ENCODE measurements around the gene UBE2Z. TPM values are rescaled to one million over a fixed set of nuclear protein-coding genes. Genes with fewer than 3 reads are reported as not detected.

Gene UBE2Z
- total RNA-seq, 1 experiment from 2014 or later, result 119 TPM

GRCh38 chr17:48871035-48871550, 37.1 kb upstream of the UBE2Z start:
- H3K9me2 ChIP-seq (ENCODE audit: insufficient read depth), result no peaks in the 10 kb centered on the region
- H3K9ac ChIP-seq (ENCODE audit: low read length), result no peak overlapping the region
- H3K79me2 ChIP-seq (ENCODE audit: insufficient read depth, low read length), result no peaks in the 10 kb centered on the region
- H3K36me3 ChIP-seq (ENCODE audit: control insufficient read depth in 1 of 2, insufficient read depth in 2 of 2, low read length in 2 of 2), result no peaks in the 10 kb centered on the region
- H4K20me1 ChIP-seq (ENCODE audit: insufficient read depth), result no peaks in the 10 kb centered on the region
- ATAC-seq (no peak), DNase-seq (ENCODE audit: low read depth, low spot score) (no peak)
- no peak overlapping the region for H3K4me2 ChIP-seq (ENCODE audit: low read length)
- no peak overlapping the region for H3K27ac ChIP-seq (ENCODE audit: low read depth, low read length)
- intact Hi-C loops (cut with micrococcal nuclease), result loop anchor here (10.0 kb wide), 1 partner anchor 716 kb away; no protein-coding TSS in a partner anchor
- no TSS peak for BruUV-seq (replicated peaks)
- no peak overlapping the region for H2AFZ ChIP-seq (ENCODE audit: low read depth, low read length, poor library complexity, severe bottlenecking)
- H3K4me3 ChIP-seq (replicated peaks in 1 of 2; ENCODE audit: low read depth in 1 of 2, low read length in 2 of 2), result no peak overlapping the region
- TF ChIP-seq TCF7L2 (IDR thresholded peaks at IDR 0.05; ENCODE audit: borderline replicate concordance, extremely low read depth, insufficient read depth, insufficient read length) (no peak), ZBTB33 (IDR thresholded peaks at IDR 0.05; ENCODE audit: extremely low read depth, insufficient replicate concordance, low read length) (no peak), EZH2 (IDR thresholded peaks at IDR 0.05) (no peak), ELF1 (IDR thresholded peaks at IDR 0.05; ENCODE audit: borderline replicate concordance, low read depth) (no peak), ZFX (IDR thresholded peaks at IDR 0.05) (no peak), JUND (IDR thresholded peaks at IDR 0.05) (no peak), CTCF (IDR thresholded peaks at IDR 0.05 in 2 of 3, conservative IDR thresholded peaks at IDR 0.05 in 1 of 3; ENCODE audit: borderline replicate concordance in 1 of 3, insufficient read depth in 1 of 3, low read depth in 2 of 3, low read length in 2 of 3) (no peak), POLR2AphosphoS5 (IDR thresholded peaks at IDR 0.05; ENCODE audit: low read depth, low read length) (no peak), RAD21 (IDR thresholded peaks at IDR 0.05; ENCODE audit: low read depth) (no peak), EZH2phosphoT487 (IDR thresholded peaks at IDR 0.05; ENCODE audit: borderline replicate concordance) (no peak), SIN3A (IDR thresholded peaks at IDR 0.05; ENCODE audit: low read depth) (no peak), CBX3 (IDR thresholded peaks at IDR 0.05; ENCODE audit: low read depth) (no peak), CEBPB (IDR thresholded peaks at IDR 0.05; ENCODE audit: low read depth) (no peak), ZNF274 (IDR thresholded peaks at IDR 0.05; ENCODE audit: low read depth, low read length) (no peak), SP1 (IDR thresholded peaks at IDR 0.05; ENCODE audit: low read depth) (no peak), EGR1 (IDR thresholded peaks at IDR 0.05; ENCODE audit: low read depth) (no peak), SRF (IDR thresholded peaks at IDR 0.05; ENCODE audit: low read depth) (no peak), FOSL1 (IDR thresholded peaks at IDR 0.05; ENCODE audit: low read depth) (no peak), REST (IDR thresholded peaks at IDR 0.05; ENCODE audit: low read depth) (no peak), MAX (IDR thresholded peaks at IDR 0.05) (no peak)
- peaks cover 6 to 8% of the 10 kb centered on the region in 2 experiments; a peak in 2 of 4 replicates for H3K4me1 ChIP-seq (ENCODE audit: control insufficient read depth in 1 of 2, insufficient read depth in 2 of 2, low read length in 2 of 2)
- H3K9me3 ChIP-seq (ENCODE audit: control insufficient read depth in 1 of 2, insufficient read depth in 1 of 2, low read depth in 1 of 2, low read length in 2 of 2), result no peaks in the 10 kb centered on the region
- POLR2A ChIA-PET, result interaction anchor here (1.4 kb wide), 1 partner anchor 165 kb away, joined by 3 read pairs; no protein-coding TSS in a partner anchor
- CTCF ChIA-PET, result interaction anchor here (0.7 to 3.0 kb wide), 4 partner anchors 11 to 199 kb away, joined by 3 to 9 read pairs (median 4); no protein-coding TSS in a partner anchor
- RAD21 ChIA-PET (ENCODE audit: low non-redundant PET in 1 of 2, low total read pairs in 2 of 2, uncharacterized antibody in 2 of 2, unreplicated experiment in 2 of 2), result no interaction called here
- H3K27me3 ChIP-seq (ENCODE audit: insufficient read depth, low read length), result no peaks in the 10 kb centered on the region

Measured in HCT116 (cell line).